ENCODE measurements around the gene AREG. TPM values are rescaled to one million over a fixed set of nuclear protein-coding genes. Genes with fewer than 3 reads are reported as not detected.

The AREG gene
- total RNA-seq (2011; cell fraction: chromatin; rRNA removed; ENCODE audit: low replicate concordance), result 10.7 and 18.3 TPM in 2 replicates
- total RNA-seq (2011; cell fraction: nucleolus; rRNA removed), result 16.6 and 18.3 TPM in 2 replicates
- total RNA-seq (2011; cell fraction: nucleoplasm; rRNA removed), result 17.7 and 18.4 TPM in 2 replicates
- total RNA-seq (2014; rRNA removed) (4.5 and 5.8 TPM in 2 replicates), total RNA-seq (2014; rRNA removed; fragmentation: Illumina TruSeq; extraction: Trizol) (5.7 and 6.7 TPM in 2 replicates), total RNA-seq (2015; rRNA removed; fragmentation: Illumina TruSeq; extraction: Trizol) (2.8 and 3.5 TPM in 2 replicates), total RNA-seq (2021) (5.4 and 5.6 TPM in 2 replicates), polyA plus RNA-seq (2011; rRNA removed) (7.3 and 8.5 TPM in 2 replicates), polyA plus RNA-seq (2014; fragmentation: Illumina TruSeq; extraction: Trizol) (6.5 and 7.7 TPM in 2 replicates), polyA plus RNA-seq (2014; fragmentation: Nextera tagmentation; extraction: Ambion mirVana) (1 to 10 TPM; 1.4 to 2.4 TPM), polyA plus RNA-seq (2014; rRNA removed) (3.8 and 5.5 TPM in 2 replicates), polyA minus RNA-seq (2011; rRNA and poly(A)+ RNA removed) (3.9 and 7.5 TPM in 2 replicates), Bru-seq, nascent RNA (percentile 68 among the genes with signal in this experiment), BruChase-seq, experiment 1, labeled RNA remaining after a 2-hour chase (percentile 61 among the genes with signal in this experiment), BruChase-seq, experiment 2, labeled RNA remaining after a 6-hour chase (percentile 66 among the genes with signal in this experiment)
- 6.3 and 6.9 TPM in 2 replicates for polyA plus RNA-seq (2011; cell fraction: cytosol; rRNA removed)
- polyA plus RNA-seq (2011; cell fraction: nucleus; rRNA removed), result 5.3 and 7.3 TPM in 2 replicates
- 5.1 and 9.9 TPM in 2 replicates for polyA plus RNA-seq (2012)
- 3.4 and 3.9 TPM in 2 replicates for polyA minus RNA-seq (2011; cell fraction: cytosol; rRNA and poly(A)+ RNA removed)
- polyA minus RNA-seq (2011; cell fraction: nucleus; rRNA and poly(A)+ RNA removed), result 6.2 and 10.2 TPM in 2 replicates
- long read RNA-seq, experiment 1, partial matches to known transcripts, result 1 of 4 reads
- long read RNA-seq, experiment 1, other reads (novel, unspliced or antisense), result 1 of 4 reads
- long read RNA-seq, experiment 2, partial matches to known transcripts, result 0 of 3 reads
- long read RNA-seq, experiment 2, other reads (novel, unspliced or antisense), result 0 of 3 reads
- long read RNA-seq, experiment 3, partial matches to known transcripts, result 1 of 2 reads
- long read RNA-seq, experiment 3, other reads (novel, unspliced or antisense), result 0 of 2 reads

GRCh38 chr4:74444891-74445642 lies at the start of gene AREG:
AREG (plus strand) TSS chr4:74445136; CDS start chr4:74445346, 210 bp downstream.
- Histone ChIP-seq H3K27ac (ENCODE audit: extremely low read depth, low read depth, low read length) (peak within 1 kb of the TSS; percentile 74), H3K79me2 (ENCODE audit: control insufficient read depth, insufficient read depth, low read length) (peaks cover 19% of the 10 kb centered on the region; the same call in 2 of the 3 replicates), H3K27me3 (ENCODE audit: control insufficient read depth in 2 of 2, insufficient read depth in 2 of 2, low read length in 2 of 2) (no peaks in the 10 kb centered on the region), H3K9ac (ENCODE audit: insufficient read depth in 1 of 2, low read depth in 2 of 2, low read length in 2 of 2) (peak within 1 kb of the TSS; percentile 67 to 95), H2AFZ (ENCODE audit: low read depth, low read length) (peak within 1 kb of the TSS; percentile 92), H4K20me1 (replicated peaks; ENCODE audit: control insufficient read depth, insufficient read depth, low read length) (no peaks in the 10 kb centered on the region), H3K36me3 (ENCODE audit: control insufficient read depth, insufficient read depth, low read length) (0 out of 3 replicates have a peak, but pooled peaks cover 2% of the 10 kb centered on the region), H3K4me2 (ENCODE audit: insufficient read depth, low read length) (peak within 1 kb of the TSS; percentile 86), H3K9me3 (replicated peaks; ENCODE audit: control insufficient read depth, insufficient read depth, low read depth, low read length) (no peaks in the 10 kb centered on the region), H3K4me1 (replicated peaks in 1 of 2; ENCODE audit: control insufficient read depth in 2 of 2, insufficient read depth in 2 of 2, low read length in 2 of 2) (peaks cover 7 to 31% of the 10 kb centered on the region in 2 experiments; a peak in 3 of 5 replicates), H3K4me3 (peak within 1 kb of the TSS; percentile 57), H3K9me1 (ENCODE audit: control insufficient read depth, insufficient read depth, low read length) (no peaks in the 10 kb centered on the region)
- ATAC-seq (peak; percentile 83), DNase-seq (ENCODE audit: extremely low read depth in 1 of 4, low spot score in 3 of 4) (peak; percentile 78 to 91 (median 84)), FAIRE-seq (peak; percentile 95)
- in situ Hi-C loops (cut with MboI), result no loop called here
- ChIA-PET POLR2A (interaction anchor here (0.6 to 1.7 kb wide), 10 partner anchors 14 to 1246 kb away, joined by 3 to 12 read pairs (median 4); partner anchors contain the start of gene EREG), CTCF (ENCODE audit: low intra/inter-chr PET ratio) (interaction anchor here (1.0 kb wide), 1 partner anchor 75 kb away, joined by 3 read pairs; no protein-coding TSS in a partner anchor)
- intact Hi-C loops (cut with micrococcal nuclease), result loop anchor here (1.0 to 5.0 kb wide), 3 partner anchors 68 to 118 kb away; no protein-coding TSS in a partner anchor
- WGBS (ENCODE audit: insufficient coverage, low coverage, missing lambda C conversion rate), result under 1% methylated on average over 64 of the region's 64 CpGs
- BruUV-seq (replicated peaks), result no TSS peak
- TF ChIP-seq RBFOX2 (IDR thresholded peaks at IDR 0.05; ENCODE audit: low read depth, low read length), result peak; percentile 98
- no peak for TF ChIP-seq PREB (CRISPR knock-in tag; IDR thresholded peaks at IDR 0.05)
- TF ChIP-seq NFIX (CRISPR knock-in tag; IDR thresholded peaks at IDR 0.05; ENCODE audit: low read depth), result no peak
- no peak for TF ChIP-seq NUFIP1 (IDR thresholded peaks at IDR 0.05; ENCODE audit: partially characterized antibody)
- TF ChIP-seq E2F8 (IDR thresholded peaks at IDR 0.05; ENCODE audit: low read depth, partially characterized antibody), result peak; percentile 18
- TF ChIP-seq E2F3 (CRISPR knock-in tag; IDR thresholded peaks at IDR 0.05), result peak; percentile 73
- TF ChIP-seq ESRRB (CRISPR knock-in tag; IDR thresholded peaks at IDR 0.05; ENCODE audit: borderline replicate concordance), result no peak
- TF ChIP-seq ZNF12 (CRISPR knock-in tag; IDR thresholded peaks at IDR 0.05), result no peak
- no peak for TF ChIP-seq ZNF143 (CRISPR knock-in tag; IDR thresholded peaks at IDR 0.05)
- no peak for TF ChIP-seq TCF7L2 (IDR thresholded peaks at IDR 0.05; ENCODE audit: low read depth, low read length)
- no peak for TF ChIP-seq MCM2 (IDR thresholded peaks at IDR 0.05; ENCODE audit: low read depth)
- no peak for TF ChIP-seq HMG20A (CRISPR knock-in tag; conservative IDR thresholded peaks at IDR 0.05)
- TF ChIP-seq GABPA (tag; conservative IDR thresholded peaks at IDR 0.05; ENCODE audit: low read depth), result peak; percentile 66

All from K562 (cell line).